ENCODE data around the gene TMEM273. TPM values are rescaled to one million over a fixed set of nuclear protein-coding genes. Genes with fewer than 3 reads are reported as not detected.

The TMEM273 gene
- total RNA-seq, 1 donor from 2014 or later = 1.7 TPM

DNA sequence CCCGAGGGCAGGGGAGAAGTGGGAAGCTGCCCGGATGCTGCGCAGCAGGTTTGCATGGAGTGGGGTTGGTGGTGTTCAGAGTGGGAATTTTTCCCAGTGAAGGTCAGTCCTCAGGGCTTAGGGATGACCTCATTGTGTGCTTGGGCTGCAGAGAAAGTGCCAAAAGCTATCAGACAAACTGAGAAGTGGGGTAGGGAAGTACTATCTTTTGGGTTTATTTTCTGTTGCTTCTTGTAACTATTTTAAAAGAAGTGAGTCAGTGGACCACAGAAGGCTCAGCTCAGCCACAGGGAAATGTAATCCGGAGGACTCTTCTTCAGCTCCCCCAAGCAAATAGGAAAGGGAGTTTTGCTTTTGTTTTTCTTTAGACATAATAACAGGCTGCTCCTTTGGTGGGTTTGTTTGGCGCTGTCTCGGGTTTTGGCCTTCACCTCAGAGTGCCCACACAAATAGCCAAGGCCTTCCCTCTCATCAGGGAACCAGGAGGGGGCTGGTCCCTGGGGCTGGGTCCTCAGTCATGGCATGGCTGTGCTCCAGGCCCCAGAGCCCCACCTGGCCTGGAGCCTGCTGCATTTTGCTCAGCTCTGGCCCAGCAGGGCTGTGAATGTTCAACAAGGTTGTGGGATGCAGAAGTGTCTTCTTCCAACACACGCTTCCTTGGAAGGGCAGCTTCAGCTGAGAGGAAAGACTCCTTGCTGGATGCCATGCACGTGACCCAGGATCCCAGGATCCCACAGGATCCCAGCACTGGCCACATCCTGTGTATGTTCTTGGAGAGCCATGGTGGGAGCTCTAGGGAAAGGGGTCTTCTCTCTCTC, 49.0 kb downstream of the TMEM273 start:
- no peak for DNase-seq

- DNase-seq = no peak
These were observed 49.8 kb downstream of the TMEM273 start for GRCh38 chr10:49138361-49138891.

DNA sequence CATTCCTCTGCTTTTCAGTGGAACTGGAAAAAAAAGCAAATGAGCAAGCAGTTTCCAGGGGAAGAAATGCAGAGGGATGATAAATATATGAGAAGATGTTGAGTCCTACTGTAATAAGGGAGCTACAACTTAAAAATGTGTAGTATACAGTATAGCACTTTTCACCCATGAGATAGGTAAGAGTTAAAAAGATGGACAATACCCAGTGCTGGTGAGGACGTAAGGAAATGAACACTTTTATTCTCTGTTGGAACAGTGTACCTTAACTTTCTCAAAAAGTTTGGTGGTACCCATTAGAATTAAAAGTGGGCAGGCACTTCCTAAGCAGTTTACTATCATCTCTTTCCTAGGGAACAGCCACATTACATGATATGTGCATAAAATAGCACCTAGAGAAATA, 51.7 kb downstream of the TMEM273 start:
- DNase-seq = no peak

GRCh38 chr10:49135575-49136313, 52.4 kb downstream of the TMEM273 start:
- DNase-seq = no peak

- no peak for DNase-seq
These were observed 53.9 kb downstream of the TMEM273 start for GRCh38 chr10:49134327-49134726.

DNA sequence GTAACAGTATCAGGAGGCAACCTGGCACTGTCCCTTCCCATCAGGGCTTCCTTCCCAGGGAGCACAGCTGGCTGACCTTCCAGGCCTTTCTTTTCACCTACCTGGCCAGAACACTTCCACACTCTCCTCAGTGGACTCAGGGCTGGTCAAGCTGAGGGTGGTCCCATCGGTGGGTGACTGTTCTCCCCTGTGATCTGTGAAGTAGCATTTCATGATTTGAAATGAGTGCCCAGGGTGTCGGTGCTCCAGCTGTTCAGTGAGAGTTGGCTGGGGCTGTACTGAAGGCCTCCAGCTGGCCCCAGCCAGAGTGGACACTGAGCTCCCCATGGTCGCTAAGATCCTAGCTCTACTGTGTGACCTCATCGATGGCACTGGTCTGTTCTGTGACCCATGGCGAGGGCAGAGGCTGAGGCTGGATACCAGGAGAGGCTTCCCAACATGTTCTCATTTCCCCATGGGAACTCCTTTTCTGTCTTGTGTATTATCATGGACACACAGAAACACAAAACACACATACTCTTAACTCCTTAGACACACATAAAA, 54.4 kb downstream of the TMEM273 start, which contains the start of gene FAM170B:
TSS of gene FAM170B (minus strand) at position 316 of the 543 bp plus-strand sequence. CDS start at position 213, 103 bp downstream.
- no peak for DNase-seq

DNA sequence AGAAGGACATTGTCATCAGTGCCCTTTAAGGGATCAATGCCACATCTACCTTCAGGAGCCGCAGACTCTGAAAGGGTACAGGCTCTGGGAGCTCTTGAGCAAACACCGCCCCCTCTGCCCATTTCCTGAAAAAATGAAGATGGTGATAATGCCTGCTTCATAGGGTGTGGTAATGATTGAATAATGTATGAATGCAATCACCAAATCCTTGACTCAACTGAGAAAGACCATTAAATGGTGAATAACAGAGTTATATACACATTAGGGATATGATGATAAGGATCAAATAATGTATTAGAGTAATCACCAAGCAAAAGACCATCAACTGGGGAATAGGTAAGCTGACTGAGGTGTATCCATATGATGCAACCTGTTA, 55.8 kb downstream of the TMEM273 start:
- no peak for DNase-seq

- DNase-seq = no peak
These were observed 56.5 kb downstream of the TMEM273 start for GRCh38 chr10:49131507-49132361.

GRCh38 chr10:49129376-49129775, 58.8 kb downstream of the TMEM273 start:
- DNase-seq = no peak

DNA sequence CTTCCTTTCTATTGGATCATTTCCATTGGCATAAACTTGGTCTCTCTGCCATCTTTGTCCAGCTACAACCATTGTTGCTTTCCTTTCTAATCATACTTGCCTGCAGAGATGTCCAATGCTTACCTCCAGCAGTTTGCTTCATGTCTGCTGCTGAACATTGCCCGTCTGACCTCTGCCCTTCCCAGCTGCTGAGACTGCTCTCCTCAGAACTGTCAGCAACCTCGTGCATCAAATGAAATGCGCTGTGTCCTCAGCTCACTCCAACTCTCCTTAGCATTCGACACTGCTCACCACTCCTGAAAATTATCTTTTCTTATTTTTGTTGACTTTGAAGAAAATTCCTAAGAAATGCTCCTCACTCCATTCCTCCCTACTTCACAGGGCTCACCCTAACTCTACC, 59.3 kb downstream of the TMEM273 start:
- no peak for DNase-seq

DNA sequence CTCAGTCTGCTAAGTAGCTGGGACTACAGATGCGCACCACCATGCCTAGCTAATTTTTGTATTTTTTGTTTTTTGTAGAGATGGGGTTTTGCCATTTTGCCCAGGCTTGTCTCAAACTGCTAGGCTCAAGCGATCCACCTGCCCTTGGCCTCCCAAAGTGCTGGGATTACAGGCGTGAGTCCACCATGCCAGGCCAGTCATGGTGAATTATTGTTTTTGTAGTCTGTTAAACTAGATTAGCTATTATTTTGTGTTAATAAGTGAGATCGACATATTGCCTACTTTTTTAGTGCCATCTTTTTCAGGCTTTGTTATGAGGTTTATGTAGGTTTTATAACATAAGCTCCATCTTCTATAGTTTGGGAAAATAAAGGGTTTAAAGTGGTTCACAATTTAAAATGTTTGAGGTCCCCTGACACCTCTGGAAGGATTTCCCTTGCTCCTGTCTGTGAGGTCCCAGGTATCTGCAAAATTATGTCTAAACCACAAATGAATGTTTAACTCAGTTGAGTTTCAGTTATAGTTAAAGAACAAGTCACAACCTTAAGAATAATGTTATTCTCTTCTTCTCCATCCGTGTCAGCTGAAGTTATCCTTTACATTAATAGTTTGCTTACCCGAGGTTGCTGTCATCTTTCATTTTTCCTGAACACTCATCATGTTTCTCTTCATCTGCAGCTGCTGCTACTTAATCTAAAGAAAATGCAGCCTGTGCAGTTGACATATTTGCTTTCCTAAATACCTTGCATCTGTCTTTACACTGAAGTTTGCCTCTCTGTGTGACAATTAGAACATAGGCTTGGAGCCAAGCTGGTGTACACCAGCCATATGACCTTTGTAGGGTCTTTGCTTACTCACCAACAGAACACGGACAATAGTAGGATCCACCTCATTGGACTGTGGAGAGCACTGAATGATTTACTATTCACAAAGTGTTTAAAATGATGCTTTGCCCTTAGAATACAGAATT, 63.9 kb downstream of the TMEM273 start:
- no peak for DNase-seq

DNA sequence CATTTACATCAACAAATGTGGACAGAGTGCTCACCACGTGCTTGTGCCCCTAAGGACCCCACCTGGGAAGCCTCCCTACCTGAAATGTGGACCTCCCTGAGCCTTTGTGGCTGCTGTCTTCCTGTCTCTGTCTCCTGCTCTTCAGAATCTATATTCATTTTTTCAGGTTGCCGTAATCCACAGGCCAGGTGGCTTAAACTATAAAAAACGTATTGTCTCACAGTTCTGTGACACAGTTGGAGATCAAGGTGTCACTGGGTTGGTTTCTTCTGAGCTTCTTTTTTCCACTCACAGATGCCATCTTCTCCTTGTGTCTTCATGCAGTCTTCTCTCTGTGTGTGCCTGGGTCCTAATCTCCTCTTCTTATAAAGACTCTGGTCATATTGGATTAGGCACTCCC, 67.3 kb downstream of the TMEM273 start:
- DNase-seq = no peak

- no peak for DNase-seq
These were observed 68.4 kb downstream of the TMEM273 start for GRCh38 chr10:49119746-49120145.

- DNase-seq = no peak
These were observed 69.6 kb downstream of the TMEM273 start for GRCh38 chr10:49118430-49119074.

DNA sequence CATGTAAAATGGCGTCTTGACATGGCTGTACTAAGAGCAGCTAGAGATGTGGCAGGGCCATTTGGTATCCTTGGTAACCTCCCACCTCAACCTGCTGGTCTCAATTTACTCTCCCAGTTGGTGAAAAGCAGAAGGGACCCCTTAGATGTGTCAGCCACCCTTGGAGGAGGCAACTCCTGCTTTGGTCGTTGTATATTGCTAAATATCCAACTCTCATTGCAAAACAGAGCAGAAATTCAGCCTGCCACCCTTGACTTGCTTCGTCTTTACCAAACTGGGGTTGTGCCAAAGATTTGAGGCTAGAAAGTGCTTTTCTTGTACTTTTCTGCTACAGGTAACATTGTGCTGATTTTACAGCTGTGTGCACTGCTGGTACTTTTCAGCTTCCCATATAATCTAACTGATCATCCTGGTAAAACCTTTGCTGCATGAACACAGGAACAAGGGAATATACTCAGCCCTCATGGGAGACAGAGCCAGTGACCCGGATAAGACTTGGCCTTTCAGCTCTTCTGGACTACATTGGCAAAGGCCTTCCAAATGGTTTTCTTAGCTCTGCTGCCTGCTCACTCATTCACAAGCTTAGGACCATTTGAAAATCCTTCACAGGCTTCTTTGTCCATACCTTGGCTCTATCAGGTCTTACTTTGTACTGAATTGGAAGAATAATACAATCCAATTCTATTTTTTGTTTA, 70.7 kb downstream of the TMEM273 start:
- DNase-seq = no peak

- no peak for DNase-seq
These were observed 71.4 kb downstream of the TMEM273 start for GRCh38 chr10:49116509-49117375.

GRCh38 chr10:49115796-49116508, 72.2 kb downstream of the TMEM273 start:
- no peak for DNase-seq
